ELF-1 (cell line): ENCODE results near the gene CREB3L4.
A peak's percentile ranks its signal among the peaks of the same experiment; 100 is the strongest.
"Not testable (repeated sequence)": the region's sequence is repeated elsewhere in the genome, so short reads cannot be mapped to it uniquely, and the experiment has no call there.

Experiments
- DNase-seq: peaks from one replicate; pipeline ENCODE4 v3.0.0-alpha.2; 2016; ENCODE audit warnings: low read depth, low spot score

CREB3L4 gene

GRCh38 chr1:153985341-153985912 is 17.7 kb downstream of the CREB3L4 start:
- DNase-seq = no peak

DNA sequence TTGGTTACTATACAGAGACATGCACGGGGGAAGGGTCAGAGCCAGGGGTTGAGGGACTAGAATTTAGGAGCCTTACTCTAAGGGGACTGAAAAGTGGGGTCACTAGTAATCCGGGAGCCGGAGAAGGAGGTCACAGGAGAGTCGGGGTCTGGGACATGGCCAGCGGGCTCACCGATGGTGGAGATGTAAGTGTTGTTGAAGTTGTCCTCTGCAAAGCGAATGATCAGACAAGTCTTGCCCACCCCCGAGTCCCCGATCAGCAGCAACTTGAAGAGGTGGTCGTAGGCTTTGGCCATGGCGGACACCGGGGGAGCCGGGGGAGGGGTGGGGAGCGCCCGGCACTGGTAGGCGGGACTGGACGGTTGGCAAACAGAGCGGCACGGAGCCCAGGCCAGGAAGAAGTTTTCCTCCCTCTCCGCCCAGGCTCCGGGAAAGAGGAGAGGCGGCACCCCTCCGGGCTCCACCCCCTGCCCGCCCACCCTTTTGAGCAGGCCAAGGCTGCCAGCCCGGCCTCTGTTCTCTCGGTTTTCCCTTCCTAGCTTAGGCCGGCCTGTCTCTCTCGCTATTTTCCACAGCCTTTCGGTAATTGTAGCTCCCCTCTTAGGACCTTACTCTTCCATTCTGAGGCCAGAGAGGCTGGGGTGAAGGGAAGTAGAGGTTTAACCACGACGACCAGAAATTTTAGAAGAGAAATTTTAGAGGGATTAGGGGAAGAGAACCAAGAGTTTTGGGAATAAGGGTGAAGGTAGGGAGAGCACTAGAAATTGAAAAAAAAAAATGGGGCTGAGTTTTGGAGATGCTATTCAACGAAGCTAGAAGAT is 18.4 kb downstream of the CREB3L4 start, which contains the start of gene RAB13:
RAB13 (minus strand) TSS at position 399 of the 821 bp plus-strand sequence; CDS start at position 296, 103 bp downstream.
- DNase-seq = peak; percentile 62

DNA sequence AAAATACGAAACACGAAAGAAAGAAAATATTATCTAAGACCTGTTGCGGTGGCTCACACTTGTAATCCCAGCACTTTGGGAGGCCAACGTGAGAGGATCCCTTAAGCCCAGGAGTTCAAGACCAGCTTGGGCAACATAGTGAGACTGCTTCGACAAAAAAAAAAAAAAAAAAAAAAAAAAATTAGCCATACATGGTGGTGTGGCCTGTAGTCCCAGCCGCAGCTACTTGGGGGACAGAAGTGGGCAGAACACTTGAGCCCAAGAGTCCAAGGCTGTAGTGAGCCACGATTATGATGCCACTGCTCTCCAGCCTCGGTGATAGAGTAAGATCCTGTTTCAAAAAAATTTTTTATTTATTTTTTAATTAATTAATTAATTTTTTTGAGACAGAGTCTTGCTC is 19.9 kb downstream of the CREB3L4 start:
- DNase-seq = no peak

DNA sequence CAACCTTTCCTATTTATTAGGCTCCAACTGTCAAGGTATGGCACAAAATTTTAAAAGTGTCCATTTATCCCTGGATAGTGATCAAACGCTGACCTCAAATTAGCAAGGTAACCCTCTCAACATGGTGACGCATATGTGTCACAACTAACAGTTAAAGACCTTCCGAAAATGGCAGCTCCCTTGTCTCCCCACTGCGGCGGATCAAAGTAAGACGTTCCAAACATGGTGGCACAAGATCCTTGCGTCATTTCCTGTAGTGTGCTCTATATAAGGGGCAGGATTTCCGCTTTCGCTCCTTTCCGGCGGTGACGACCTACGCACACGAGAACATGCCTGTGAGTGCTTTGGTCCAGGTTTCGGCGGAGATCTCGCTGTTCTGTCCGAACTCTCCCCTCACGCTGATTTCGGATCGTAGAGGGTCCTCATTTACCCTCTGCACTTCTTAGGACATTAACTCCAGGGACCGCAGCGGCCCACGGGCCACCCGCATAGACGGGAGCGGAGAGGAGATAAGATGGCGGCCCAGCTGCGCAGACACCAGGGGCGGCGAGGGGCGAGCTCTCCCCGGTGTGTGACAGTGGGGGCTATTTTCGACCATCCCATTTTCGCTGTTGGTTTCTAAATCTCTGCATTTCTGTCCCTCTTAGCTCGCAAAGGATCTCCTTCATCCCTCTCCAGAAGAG is 22.9 kb downstream of the CREB3L4 start, which contains the start of gene RPS27:
RPS27 (plus strand) TSS at position 295 of the 683 bp plus-strand sequence; CDS start at position 330, 35 bp downstream.
- peak; percentile 96 for DNase-seq

DNA sequence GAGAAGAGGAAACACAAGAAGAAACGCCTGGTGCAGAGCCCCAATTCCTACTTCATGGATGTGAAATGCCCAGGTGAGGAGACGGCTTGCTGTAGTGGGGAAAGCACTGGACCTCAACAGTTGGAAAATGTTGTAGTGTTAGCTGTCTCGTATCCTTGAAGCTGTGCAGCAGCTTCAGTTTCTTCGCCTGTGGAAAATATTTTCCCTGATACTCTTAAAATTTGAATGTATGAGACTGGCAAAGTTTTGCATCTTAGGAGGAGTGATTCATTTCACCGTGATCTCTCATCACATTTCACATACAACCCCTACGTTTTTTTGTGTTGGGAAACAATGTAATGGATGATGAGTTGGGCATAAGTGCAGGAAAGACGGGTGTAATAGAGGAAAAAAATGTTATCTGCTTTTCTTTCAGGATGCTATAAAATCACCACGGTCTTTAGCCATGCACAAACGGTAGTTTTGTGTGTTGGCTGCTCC is 23.5 kb downstream of the CREB3L4 start:
- no peak for DNase-seq

GRCh38 chr1:153991806-153992205 is 24.1 kb downstream of the CREB3L4 start:
- DNase-seq = no peak

DNA sequence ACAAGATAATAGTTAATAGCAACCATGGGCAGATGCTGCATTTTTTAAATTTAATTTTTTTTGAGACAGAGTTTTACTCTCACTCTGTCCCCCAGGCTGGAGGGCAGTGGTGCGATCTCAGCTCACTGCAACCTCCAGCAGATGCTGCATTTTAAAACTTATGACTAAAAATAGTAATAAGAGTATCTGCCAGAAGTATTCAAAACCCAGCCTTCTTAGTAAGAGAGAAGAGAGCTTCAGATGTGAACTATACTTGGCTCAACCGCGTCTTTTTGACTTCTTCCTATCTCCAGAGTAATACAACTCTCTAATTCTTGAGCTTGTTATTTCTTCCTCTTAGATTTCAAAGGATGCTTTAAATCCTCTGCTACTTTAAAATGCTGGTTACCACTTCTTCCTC is 27.5 kb downstream of the CREB3L4 start:
- DNase-seq = no peak

- no peak for DNase-seq
These were observed 27.9 kb downstream of the CREB3L4 start for GRCh38 chr1:153995640-153996039.

DNA sequence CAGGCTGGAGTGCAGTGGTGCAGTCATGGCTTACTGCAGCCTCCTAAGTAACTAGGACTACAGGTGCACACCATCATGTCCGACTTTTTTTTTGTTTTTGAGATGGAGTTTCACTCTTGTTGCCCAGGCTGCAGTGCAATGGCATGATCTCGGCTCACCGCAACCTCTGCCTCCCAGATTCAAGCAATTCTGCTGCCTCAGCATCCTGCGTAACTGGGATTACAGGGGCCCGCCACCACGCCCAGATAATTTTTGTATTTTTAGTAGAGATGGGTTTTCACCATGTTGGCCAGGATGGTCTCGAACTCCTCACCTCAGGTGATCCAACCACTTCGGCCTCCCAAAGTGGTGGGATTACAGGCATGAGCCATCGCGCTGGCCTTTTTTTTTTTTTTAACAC is 29.2 kb downstream of the CREB3L4 start:
- not testable (repeated sequence) for DNase-seq

GRCh38 chr1:154000420-154000819 is 32.7 kb downstream of the CREB3L4 start:
- DNase-seq = no peak

DNA sequence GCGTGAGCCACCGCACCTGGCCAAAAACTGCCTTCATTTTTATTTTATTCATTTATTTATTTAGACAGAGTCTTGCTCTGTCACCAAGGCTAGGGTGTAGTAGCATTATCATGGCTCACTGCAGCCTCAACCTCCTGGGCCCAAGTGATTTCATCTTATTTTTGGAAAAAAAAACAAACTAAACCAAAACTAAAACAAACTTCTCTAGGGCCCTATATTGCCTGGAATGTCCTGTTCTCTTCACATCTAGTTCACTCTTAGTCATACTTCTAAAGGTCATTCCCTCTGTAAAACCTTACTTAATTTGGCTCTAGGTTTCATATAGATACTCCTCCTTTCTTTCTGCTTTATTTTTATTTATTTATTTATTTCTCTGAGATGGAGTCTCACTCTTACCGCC is 38.4 kb downstream of the CREB3L4 start:
- no peak for DNase-seq

DNA sequence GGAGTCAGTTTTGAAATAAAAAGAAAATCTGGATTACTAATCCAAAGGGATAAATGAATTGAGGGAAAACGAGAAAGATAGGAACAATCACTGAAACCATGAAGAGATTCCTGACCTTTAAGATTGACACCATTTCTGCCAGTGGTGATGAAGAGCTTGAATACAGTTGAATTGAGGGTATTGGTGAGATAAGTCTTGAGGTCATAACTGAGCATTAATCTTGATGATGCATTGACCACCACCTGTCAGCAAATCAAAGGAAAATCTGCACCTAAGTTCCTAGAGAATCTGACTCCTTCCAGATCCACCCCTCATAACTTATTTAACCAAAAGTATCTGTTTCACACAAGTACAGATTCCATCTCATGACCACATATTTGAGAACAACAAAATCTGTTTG is 44.4 kb downstream of the CREB3L4 start:
- DNase-seq = no peak

DNA sequence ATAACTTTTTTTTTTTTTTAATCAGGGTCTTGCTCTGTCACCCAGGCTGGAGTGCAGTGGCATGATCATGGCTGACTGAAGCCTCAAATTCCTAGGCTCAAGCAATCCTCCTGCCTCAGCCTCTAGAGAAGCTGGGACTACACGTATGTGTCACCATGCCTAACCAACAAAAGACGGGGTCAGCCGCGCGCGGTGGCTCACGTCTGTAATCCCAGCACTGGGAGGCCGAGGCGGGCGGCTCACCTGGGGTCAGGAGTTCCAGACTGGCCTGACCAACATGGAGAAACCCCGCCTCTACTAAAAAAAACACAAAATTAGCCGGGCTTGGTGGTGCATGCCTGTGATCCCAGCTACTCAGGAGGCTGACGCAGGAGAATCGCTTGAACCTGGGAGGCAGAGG is 44.8 kb downstream of the CREB3L4 start:
- DNase-seq = not testable (repeated sequence)

DNA sequence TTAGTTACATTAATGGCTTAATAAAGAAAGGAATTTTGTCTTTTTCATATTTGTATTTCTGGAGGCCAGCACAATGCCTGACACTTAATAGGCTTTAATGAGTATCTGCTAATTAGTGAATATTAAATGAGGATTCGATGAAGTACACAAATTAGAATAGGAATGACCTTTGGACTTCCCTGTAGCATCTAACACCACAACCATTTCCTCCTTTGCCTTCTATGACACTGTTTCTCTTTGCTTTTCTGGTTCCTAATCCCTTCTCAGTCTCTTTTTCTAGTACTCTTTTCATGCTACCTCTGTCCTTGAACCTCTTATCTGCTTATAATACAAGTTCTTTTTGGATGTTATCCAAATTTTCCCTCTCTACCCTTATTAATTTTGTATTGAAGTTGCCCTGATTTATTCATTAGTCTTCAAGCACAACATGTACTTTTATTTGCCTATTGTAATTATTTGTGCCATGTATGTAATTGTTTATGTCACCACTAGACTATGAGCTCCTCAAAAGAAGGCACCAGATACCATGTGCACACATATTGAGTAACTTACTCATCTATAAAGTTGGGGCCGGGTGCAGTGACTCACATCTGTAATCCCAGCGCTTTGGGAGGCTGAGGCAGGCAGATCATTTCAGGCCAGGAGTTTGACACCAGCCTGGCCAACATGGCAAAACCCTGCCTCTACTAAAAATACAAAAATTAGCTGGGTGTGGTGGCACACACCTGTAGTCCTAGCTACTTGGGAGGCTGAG is 46.6 kb downstream of the CREB3L4 start:
- no peak for DNase-seq

- DNase-seq = no peak
These were observed 51.6 kb downstream of the CREB3L4 start for GRCh38 chr1:154019269-154019668.

- no peak for DNase-seq
These were observed 52.2 kb downstream of the CREB3L4 start for GRCh38 chr1:154019940-154020339.
